ENCODE data around the gene TNFRSF4.

The TNFRSF4 gene

DNA sequence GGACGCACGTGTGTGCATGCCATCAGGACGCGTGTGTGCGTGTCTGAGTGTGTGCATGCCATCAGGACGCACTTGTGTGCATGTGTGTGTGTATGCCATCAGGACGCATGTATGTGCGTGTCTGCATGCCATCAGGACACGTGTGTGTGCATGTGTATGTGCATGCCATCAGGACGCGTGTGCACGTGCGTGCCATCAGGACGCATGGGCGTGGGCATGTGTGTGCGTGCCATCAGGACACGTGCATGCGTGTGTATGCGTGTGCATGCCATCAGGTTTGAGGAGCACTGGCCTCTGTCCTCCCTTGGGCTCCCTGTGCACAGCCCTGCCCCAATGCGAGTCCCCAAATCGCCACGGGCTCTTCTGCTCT is 45.2 kb upstream of the TNFRSF4 start:
- H3K4me3 ChIP-seq (ENCODE audit: low read depth, low read length) = no peak overlapping the region
- no peak for DNase-seq (ENCODE audit: low read depth)
- no peak for TF ChIP-seq CTCF (IDR thresholded peaks at IDR 0.05; ENCODE audit: insufficient read depth, low read depth, low read length, missing control alignments)

- DNase-seq (ENCODE audit: low read depth) = no peak
- TF ChIP-seq CTCF (IDR thresholded peaks at IDR 0.05; ENCODE audit: insufficient read depth, low read depth, low read length, missing control alignments) = no peak
- no peak overlapping the region for H3K4me3 ChIP-seq (ENCODE audit: low read depth, low read length)
These were observed 43.3 kb upstream of the TNFRSF4 start for GRCh38 chr1:1256956-1257871.

DNA sequence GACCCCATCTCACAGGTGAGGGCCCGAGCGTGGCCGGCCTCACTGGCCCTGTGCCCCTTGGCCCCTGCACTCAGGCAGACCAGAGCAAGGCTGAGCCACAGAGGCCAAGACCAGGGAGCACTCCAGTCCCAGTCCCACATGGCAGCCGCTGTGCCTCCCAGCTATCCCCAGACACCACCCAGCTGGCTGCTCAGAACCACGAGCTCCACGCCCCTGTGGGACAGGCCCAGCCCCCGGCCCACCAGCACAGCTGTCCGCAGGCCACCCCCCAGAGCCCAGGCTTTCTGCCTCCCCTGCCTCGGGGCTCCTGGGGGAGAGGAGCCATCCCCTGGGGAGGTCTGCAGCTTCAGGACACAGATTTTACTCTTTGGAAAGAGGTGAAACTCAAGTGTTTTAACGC is 41.7 kb upstream of the TNFRSF4 start:
- no peak for DNase-seq (ENCODE audit: low read depth)
- no peak for TF ChIP-seq CTCF (IDR thresholded peaks at IDR 0.05; ENCODE audit: insufficient read depth, low read depth, low read length, missing control alignments)
- H3K4me3 ChIP-seq (ENCODE audit: low read depth, low read length) = no peak overlapping the region

GRCh38 chr1:1255078-1255477 is 41.1 kb upstream of the TNFRSF4 start:
- no peak overlapping the region for H3K4me3 ChIP-seq (ENCODE audit: low read depth, low read length)
- TF ChIP-seq CTCF (IDR thresholded peaks at IDR 0.05; ENCODE audit: insufficient read depth, low read depth, low read length, missing control alignments) = no peak
- DNase-seq (ENCODE audit: low read depth) = no peak

DNA sequence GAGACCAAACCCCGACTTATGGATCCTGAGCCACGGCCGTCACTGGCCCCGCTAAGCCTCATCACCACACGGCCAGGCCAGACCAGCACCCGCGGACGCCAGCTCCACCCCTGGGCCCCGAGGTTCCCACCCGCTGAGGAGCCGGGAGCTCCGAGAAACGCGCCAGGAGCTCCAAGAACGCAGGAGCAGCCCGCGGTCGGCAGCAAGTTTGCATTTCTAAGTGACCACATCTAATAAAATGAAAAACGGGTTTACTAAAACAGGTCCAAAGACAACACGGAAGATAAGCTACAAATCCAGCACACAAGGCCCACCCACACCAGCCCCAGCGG is 40.7 kb upstream of the TNFRSF4 start:
- DNase-seq (ENCODE audit: low read depth) = no peak
- TF ChIP-seq CTCF (IDR thresholded peaks at IDR 0.05; ENCODE audit: insufficient read depth, low read depth, low read length, missing control alignments) = no peak
- no peak overlapping the region for H3K4me3 ChIP-seq (ENCODE audit: low read depth, low read length)

- TF ChIP-seq CTCF (IDR thresholded peaks at IDR 0.05; ENCODE audit: insufficient read depth, low read depth, low read length, missing control alignments) = no peak
- no peak for DNase-seq (ENCODE audit: low read depth)
- H3K4me3 ChIP-seq (ENCODE audit: low read depth, low read length) = no peak overlapping the region
These were observed 40.2 kb upstream of the TNFRSF4 start for GRCh38 chr1:1253972-1254666.

All from GM12865 (cell line).